Fibroblast of the conjunctiva (primary cell): ENCODE measurements around the gene PLA2G2A.

Experiments used
- DNase-seq: peaks from one replicate; pipeline ENCODE4 v3.0.0-alpha.2; 2010; ENCODE audit warnings: low read depth

Gene PLA2G2A

GRCh38 chr1:19926296-19927129 is 52.9 kb downstream of the PLA2G2A start:
- no peak for DNase-seq
